Measurements from ENCODE around the gene HAO1.

Gene HAO1

DNA sequence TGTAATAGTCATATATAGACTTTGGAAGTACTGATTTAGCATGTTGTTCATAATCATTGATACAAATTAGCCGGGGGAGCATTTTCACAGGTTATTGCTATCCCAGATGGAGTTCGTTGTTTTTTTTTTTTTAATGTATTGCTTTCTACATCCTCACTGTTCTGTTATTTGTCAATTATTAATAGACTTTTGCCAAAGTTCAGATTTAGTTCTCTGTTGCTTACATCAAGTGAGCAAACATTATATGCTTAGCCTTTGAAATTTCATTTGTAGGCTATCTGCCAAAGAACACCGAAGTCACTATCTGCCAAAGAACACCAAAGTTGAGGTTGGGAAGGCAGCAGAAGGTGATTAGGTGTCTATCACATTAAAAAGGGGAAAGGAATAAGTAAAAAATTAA, at the start of gene HAO1:
TSS of gene HAO1 (minus strand) at position 118 of the 400 bp plus-strand sequence. CDS start at position 82, 36 bp downstream.
- TF ChIP-seq, protein P1, sequence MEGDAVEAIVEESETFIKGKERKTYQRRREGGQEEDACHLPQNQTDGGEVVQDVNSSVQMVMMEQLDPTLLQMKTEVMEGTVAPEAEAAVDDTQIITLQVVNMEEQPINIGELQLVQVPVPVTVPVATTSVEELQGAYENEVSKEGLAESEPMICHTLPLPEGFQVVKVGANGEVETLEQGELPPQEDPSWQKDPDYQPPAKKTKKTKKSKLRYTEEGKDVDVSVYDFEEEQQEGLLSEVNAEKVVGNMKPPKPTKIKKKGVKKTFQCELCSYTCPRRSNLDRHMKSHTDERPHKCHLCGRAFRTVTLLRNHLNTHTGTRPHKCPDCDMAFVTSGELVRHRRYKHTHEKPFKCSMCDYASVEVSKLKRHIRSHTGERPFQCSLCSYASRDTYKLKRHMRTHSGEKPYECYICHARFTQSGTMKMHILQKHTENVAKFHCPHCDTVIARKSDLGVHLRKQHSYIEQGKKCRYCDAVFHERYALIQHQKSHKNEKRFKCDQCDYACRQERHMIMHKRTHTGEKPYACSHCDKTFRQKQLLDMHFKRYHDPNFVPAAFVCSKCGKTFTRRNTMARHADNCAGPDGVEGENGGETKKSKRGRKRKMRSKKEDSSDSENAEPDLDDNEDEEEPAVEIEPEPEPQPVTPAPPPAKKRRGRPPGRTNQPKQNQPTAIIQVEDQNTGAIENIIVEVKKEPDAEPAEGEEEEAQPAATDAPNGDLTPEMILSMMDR (IDR thresholded peaks at IDR 0.05; ENCODE audit: low read depth, low read length): no peak
- no peak for DNase-seq (ENCODE audit: extremely low read depth, low read depth)

DNA sequence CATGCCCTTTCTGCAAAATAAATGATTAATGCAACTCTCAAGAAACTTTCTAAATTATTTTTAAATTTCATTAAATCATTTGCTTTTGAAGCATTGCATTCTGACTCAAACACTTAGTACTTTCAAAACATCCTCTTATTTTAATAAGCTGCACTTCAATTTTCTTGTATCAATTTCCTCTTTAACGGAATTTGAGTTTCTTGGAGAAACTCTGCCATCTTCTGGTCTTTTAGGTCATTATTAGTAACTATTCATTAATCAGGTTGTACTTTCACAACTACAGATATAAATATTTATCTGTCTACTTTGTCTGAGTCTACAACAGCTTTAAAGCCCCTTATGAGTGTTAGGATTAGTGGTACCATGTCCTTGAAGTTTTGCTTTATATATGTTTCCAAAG, 49.1 kb upstream of the HAO1 start:
- TF ChIP-seq, protein P1 (IDR thresholded peaks at IDR 0.05; ENCODE audit: low read depth, low read length): no peak
- no peak for DNase-seq (ENCODE audit: extremely low read depth, low read depth)

DNA sequence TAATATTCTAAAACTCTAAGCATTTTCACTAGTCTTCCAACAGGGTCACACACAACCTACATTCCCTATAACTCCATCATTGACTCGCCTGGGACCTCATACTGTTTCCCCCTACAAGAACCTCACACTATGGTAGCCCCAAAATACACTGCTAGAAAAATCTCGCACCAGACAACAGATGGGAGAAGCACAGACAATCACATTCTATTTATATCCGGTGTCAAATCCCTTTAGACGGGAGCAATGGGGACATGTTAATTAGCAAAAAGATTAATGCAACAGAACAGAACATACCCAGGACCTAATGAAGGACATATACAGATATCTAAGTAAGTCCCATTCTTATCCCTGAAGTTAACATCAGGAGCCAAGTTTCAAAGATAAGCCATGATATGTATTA, 45.7 kb upstream of the HAO1 start:
- no peak for DNase-seq (ENCODE audit: extremely low read depth, low read depth)
- TF ChIP-seq, protein P1 (IDR thresholded peaks at IDR 0.05; ENCODE audit: low read depth, low read length): no peak

DNA sequence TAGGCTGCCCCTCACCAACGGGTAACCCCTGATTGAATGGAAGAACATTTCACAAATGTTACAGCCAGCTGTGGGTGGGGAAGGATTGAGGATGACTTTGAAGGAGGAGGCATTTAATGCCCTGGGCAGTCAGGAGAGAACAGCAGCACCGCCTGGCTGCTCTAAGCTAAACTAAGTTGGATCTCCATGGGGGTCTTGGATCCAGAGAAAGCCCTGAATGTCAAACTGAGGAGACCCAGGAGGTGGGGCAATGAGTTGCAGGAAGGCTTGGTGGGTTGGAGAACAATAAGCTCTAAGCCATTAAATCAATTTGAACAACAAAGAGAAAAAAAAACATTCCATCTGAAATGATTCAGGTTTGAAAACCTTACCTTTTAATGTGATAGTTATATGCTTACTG, 43.9 kb upstream of the HAO1 start:
- TF ChIP-seq, protein P1 (IDR thresholded peaks at IDR 0.05; ENCODE audit: low read depth, low read length): no peak

DNA sequence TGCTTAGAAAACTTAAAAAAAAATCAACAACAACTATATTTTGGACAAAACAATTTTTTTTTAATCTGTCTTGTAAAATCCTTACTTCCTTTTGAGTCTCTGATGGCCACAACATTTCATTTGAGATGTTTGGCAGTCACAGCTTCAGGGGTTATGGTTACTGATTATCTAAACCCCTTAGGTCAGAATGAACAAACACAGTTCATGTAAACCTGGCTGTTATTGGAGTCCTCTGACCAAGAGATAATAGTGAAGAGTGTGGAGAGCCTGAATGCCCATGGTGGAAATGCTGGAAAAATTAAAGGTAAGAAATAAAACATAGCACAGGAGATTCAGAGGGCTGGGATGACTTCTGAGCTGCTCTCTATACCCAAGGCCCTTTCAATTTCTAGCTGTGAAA, 41.1 kb upstream of the HAO1 start:
- TF ChIP-seq, protein P1 (IDR thresholded peaks at IDR 0.05; ENCODE audit: low read depth, low read length): no peak
- DNase-seq (ENCODE audit: extremely low read depth, low read depth): no peak

More for the DNA sequence above, 43.9 kb upstream of the HAO1 start:
- no peak for DNase-seq (ENCODE audit: extremely low read depth, low read depth)

DNA sequence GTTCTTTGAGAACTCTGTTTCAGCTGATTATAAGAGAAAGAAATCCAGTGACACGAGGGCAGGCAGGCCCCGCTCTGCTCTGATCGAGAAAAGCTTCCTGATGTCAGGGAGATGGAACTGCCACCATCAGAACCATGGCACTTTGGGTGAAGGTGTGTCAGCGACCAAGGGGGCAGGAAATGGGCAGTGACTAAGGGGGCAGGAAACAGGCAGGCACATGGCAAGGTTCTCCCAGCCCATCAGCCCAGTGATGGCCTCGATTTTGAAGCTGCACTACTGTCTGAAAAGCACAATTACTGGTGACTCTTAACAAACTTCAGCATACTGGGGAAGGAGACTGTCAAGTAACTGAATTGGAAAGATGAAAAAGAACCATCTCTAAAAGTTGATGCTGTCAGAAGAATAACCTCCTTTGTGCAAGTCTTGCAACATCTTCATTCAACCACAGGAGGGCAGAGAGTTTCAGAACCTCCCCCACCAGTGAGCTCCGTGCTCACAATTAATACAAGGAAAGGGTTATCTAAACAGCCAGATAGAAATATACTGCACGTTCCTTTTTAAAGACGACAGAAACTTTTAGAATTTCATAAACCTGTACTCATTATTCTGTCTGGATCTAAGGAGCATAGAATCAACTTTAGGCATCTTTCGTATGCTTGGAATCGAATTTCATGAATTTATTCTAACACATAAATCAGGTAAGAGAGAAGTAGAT, 40.2 kb upstream of the HAO1 start:
- peak; percentile 8 for DNase-seq (ENCODE audit: extremely low read depth, low read depth)

DNA sequence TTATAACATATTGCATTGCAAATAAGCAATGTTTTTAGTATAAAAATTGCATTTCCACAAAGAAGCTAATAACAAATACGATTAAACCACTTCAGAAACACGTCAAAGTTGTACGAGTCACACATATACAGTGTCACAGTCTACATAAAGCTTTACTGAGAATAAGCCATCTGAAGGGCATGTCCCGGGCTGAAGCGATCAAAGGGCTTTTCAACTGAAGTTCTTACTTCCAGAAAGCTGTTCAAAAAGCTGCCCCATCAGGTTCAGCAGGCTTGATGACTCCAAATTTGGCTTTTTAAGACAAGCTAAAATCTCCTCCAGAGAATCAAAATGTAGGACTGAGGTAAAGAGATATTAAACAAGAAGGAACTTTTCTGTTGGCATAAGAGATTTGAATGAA, 37.5 kb upstream of the HAO1 start:
- TF ChIP-seq, protein P1 (IDR thresholded peaks at IDR 0.05; ENCODE audit: low read depth, low read length): no peak
- DNase-seq (ENCODE audit: extremely low read depth, low read depth): no peak

More for the DNA sequence above, 40.2 kb upstream of the HAO1 start:
- TF ChIP-seq, protein P1 (IDR thresholded peaks at IDR 0.05; ENCODE audit: low read depth, low read length): peak; percentile 59

All from AG09319 (cell line).